GM18517 (cell line): Measurements from ENCODE around the gene METTL26.
A peak's percentile ranks its signal among the peaks of the same experiment; 100 is the strongest.

Experiments used
- ATAC-seq: cut with Tn5 transposase; IDR thresholded peaks from one replicate; pipeline ENCODE4 v1.9.1; 2021; ENCODE audit warnings: mild to moderate bottlenecking, moderate library complexity; ENCODE audit not compliant: unreplicated experiment

METTL26 gene

DNA sequence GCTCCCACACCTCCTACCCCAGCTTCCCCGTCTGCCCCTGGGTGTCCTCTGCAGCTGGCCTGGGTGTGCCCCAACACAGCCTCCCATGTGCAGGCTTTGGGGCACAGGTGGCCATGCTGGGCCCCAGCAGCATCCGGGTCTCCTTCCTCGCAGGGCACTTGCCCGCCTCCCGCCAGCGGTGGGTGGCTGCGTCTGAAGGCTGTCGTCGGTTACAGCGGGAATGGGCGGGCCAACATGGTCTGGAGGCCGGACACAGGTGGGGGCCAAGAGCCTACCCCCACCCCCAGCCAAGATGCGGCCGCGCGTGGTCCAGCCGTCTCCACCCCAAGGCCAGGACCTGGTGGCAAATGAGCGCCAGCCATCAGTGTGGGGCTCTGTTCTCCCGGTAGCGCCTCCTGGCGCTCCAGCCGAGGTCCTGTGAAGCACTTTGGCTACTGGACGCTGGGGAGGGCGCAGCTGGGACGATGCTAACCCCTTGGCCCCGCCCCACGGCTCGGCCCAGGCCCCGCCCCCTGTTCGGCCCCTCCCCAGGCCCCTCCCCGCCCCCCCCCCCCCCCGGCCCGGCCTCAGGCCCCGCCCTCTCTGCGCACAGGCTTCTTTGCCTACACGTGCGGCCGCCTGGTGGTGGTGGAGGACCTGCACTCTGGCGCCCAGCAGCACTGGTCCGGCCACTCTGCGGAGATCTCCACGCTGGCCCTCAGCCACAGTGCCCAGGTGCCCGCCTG lies 24.5 kb upstream of the METTL26 start:
- ATAC-seq: no peak

DNA sequence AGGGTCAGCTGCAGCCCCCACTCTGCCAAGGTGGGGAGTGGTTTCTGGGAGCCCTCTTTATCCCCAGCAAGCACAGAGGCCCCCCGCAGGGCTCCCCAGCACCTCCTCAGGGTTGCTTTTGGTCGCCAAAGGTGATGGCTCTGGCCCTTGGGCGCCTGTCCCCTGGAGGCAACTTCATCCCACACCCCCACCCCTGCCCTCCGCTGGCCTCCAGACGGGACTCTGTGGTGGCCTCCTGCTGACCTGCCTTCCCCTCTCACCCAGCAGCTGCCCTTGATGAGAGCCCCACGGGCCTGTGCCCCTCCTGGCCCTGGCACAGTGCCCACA lies 24.0 kb upstream of the METTL26 start:
- ATAC-seq: no peak

DNA sequence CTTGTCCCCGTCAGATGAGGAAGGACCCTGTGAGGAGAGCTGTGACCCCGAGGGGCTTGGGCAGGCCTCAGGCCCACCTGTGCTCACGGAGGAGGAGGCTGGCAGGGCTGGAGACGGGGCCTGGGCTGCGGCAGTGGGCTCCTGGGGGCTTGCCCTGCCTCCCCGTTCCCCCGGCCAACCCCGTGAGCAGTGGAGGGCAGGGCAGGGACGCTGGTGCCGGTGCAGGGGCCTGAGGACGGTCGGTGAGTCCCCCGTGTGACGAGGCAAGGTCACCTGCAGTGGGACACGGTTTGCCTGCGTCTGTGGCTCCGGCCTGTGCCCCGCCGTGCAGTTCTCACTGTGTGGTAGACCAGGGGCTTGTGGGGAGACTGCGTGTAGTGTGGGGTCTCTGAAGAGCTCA lies 23.5 kb upstream of the METTL26 start:
- no peak for ATAC-seq

DNA sequence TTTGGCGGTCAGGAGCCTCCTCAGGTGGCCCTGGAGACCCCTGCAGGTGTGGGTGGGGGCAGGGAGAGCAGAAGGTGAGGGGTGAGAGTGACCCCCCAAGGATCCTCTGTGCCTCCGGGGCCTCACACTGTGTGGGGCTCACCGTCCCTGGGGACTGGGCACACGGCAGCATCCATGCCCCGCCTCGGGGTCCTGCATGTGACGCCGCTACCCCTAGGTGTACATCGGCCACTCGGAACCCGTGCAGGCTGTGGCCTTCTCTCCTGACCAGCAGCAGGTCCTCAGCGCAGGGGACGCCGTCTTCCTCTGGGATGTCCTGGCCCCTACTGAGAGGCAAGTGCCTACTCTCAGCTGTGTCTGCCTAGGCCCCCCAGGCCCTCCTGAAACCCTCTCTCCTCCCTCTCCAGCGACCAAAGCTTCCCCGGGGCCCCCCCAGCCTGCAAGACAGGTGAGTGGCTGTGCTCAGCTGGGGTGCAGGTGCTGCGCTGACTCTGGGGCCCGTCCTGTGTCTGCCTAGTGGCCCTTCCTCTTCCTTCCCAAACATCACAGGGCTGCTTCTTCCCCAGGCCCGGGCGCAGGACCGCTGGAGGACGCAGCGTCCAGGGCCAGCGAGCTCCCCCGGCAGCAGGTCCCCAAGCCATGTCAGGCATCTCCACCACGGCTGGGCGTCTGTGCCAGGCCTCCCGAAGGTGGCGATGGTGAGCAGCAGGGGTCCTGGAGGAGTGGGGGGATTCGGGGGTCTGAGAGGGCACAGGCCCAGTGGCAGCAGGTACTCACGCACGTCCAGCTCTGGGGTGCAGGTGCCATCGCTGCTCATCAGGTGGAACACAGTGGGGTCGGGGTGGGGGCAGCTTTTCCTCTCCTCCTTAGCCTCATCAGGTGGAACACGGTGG lies 22.8 kb upstream of the METTL26 start:
- ATAC-seq: no peak

DNA sequence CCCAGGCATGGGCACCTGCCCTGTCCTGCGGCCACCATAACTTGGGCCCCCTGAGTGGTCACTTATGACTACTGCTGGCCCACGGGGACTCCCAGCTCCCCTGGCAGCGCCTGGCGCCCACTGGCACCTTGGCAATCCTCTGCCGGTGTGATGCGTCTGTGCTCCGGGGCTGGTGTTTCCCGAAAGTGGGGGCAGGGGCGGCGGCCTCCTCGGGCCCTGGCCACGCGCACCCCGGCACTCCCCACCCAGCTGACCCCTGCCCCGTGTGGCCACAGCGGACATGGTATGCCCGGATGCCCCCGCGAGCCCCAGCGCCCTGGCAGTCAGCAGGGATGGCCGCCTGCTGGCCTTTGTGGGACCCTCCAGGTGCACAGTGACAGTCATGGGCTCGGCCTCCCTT lies 21.4 kb upstream of the METTL26 start:
- no peak for ATAC-seq

DNA sequence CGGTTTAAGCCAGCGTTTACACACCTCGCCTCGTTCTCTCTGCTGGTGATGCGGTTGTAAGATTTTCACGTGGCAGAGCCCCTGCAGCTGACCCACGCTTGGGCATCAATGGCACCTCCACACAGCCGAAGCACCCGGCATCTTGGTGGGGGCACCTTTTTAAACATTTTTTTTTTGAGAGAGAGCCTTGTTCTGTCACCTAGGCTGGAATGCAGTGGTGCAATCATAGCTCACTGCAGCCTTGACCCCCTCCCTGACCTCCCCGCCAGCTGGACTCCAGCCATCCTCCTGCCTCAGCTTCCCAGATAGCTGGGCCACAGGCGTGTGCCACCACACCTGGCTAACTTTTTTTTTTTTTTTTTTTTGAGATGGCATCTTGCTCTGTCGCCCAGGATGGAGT lies 17.9 kb upstream of the METTL26 start:
- ATAC-seq: no peak

DNA sequence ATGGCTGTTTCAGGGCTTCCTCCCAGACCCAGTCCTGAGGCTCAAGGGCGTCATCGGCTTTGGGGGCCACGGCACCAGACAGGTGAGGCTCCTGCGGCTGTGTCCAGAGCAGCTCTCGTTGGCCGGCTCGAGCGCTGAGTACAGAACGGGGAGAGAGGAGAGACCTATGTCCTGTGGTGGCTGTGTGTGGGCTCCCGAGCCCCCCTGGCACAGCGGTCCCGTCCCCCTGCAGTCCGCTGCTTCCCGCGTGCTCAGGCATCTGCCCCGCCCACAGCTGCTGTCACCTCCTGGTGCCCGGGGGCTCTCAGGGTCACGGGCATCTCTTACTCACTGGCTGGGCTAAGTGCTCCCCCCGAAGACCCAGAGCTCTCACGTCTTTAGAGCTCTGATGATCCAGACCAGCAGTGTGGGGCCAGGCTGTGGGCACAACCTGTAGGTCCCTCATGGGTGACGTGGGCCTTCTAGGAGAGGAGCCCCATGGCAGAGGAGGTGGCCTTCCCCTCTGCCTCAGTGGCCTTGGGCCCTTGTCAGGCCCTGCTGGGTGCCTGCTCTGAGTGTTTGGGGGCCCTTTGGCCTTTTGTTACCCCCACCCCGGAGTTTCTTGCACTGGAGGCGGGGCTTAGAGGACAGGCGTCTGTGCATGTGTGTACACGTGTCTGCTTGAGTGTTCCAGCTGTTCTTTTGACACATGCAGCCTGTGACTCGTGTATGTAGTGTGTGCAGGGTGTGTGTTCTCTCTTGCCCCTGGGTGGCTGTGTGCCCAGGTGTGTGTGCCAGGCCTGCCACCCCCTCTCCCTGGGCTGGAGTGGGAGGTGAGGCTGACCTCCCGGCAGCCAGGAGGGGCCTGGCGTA lies 16.6 kb upstream of the METTL26 start:
- no peak for ATAC-seq

DNA sequence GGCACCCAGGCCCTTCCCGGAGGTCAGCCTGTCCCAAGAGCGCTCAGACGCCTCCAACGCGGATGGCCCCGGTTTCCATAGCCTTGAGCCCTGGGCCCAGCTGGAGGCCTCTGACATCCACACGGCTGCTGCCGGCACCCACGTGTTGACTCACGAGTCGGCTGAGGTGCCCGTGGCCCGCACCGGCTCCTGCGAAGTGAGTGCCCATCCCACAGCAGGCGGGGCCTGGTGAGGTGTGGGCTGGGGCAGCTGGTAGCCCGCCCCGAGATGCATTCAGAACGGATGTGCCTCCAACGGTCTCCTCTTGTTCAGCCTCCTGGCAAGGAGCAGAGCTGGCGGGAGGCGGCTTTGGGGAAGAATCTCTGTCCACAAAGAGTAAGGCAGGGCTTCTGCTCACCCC lies 15.7 kb upstream of the METTL26 start:
- no peak for ATAC-seq

DNA sequence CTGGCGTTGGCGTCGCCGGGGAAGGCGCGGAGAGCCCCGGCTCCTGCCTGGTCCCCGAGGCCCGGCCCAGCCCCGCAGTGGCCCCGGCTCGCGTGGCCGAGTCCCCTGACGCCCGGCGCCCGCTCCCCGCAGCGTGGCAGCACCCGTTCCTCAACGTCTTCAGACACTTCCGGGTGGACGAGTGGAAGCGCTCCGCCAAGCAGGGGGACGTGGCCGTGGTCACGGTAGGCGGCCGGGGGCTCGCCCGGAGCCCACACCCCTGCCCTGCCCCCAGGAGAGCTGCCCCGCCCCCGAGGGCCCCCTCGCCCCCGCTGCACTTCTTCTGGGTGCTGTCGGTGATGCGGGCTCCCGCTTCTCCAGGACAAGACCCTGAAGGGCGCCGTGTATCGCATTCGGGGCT lies 13.5 kb upstream of the METTL26 start:
- ATAC-seq: peak; percentile 5

DNA sequence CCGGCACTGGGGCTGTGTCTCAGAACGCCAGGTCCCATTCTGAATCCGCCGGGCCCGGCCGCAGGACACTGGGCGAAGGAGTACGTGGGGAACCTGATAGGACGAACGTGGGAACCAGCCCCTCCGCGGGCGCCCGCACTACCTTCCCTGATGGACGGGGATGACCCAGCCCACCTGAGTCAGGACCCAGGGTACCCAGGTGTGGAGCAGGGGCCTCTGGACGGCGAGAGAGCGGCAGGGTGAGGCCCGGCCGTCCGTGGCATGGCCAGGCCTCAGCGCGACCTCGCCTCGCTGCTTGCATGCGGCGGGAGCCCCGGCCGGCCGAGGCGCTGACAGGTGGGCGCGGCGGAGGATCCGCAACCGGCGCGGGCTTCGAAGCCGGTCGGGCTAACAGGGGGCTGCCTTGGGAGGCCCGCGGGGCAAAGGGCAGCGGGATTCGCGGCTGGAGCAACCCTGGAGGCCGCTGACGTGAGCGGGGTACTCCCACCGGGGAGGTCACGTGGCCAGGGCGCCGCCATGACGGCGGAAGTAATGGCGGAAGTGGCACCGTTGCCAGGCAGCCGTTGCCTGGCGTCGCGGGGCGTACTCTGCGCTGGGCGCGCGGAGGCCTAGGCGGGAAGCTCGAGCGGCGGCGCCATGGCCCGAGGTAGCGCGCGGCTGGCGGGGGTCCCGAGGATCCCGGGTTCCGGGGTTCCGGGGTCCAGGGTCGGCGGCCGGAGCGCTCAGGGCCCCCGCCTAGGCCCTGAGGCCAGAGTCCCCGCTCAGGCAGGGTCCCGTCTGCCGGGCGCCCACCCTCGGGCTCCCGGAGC lies 12.9 kb upstream of the METTL26 start, which contains the start of gene WDR90:
WDR90 (plus strand) TSS at position 585 of the 809 bp plus-strand sequence; CDS start at position 637, 52 bp downstream.
- ATAC-seq: peak; percentile 77

DNA sequence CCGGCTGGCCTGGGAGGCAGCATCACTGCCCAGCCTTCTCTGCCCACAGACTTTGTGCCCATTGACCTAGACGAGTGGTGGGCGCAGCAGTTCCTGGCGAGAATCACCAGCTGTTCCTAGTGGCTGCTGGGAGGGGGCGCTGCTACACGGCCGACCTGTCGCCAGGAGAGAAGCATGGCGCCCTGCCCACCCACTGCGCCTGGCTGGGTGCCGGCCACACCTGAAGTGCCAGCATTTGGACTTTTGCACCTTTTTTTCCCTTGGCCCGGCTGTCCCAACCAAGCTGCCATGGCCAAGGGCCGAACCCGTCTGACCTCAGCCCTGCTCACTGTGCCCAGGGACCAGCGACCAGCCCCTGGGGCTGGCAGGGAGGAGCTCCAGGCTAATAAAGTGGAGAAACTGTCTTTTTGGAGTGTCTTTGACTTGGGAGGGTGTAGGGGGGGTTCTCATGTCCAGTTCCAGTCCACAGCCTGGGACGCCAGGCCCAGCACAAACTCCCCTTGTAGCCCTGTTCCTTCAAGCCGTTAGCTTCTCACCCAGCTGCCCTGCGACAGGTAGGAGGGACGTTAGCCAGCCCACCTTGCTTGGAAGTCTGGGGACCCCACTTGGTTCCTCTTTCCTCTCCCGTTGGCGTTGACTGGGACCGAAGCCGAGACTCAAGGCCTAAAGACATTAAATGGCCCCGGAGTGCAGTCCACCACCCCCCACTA lies 12.1 kb upstream of the METTL26 start:
- ATAC-seq: no peak

DNA sequence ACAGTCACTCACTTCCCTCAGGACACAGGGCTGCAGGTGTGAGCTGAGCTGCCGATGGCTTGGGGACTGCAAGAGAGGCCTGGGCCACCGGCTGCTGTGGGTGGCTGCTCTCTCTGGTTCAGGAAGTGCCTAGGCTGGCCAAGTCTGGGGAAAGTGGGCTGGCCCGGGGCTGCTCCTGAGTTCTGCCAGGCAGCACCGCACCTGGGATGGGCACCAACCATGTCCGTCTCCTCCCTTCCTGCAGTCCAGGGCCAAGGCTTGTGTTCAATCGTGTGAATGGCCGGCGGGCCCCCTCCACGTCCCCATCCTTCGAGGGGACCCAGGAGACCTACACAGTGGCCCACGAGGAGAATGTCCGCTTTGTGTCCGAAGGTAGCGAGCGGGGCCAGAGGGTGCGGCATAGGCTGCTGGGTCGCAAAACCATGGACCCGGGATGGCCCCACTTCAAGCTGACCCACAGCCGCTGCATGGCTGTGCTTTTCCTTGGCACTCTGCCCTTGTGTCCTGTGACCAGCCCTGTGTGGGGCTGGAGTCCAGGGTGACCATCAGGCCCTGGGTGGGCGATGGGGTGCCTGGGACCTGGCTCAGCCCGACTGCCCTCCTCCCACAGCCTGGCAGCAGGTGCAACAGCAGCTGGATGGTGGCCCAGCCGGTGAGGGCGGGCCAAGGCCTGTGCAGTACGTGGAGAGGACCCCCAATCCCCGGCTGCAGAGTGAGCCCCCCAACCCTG lies 11.2 kb upstream of the METTL26 start:
- no peak for ATAC-seq

DNA sequence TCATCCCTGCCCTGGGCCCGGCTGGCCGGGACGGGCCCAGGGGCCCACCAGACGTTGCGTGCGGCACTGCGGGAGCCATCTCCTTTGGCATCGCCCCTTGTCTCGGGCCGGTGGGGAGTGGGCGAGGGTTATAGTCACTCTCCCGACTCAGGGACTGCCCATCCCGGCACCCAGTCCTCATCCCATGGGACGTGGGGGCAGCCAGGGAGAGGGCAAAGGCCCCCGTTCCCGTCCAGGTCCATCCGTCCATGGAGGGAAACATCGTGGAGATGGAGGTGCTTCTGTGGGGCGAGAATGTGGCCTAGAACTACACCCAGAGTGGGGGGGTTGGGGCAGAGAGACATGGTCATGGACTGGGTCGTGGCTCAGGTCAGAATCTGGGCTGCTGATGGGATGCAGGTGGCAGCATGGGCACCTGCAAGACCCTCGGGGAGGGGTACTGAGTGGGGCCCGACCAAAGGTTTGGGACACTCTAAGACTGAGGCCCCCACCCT lies 10.6 kb upstream of the METTL26 start:
- ATAC-seq: no peak

DNA sequence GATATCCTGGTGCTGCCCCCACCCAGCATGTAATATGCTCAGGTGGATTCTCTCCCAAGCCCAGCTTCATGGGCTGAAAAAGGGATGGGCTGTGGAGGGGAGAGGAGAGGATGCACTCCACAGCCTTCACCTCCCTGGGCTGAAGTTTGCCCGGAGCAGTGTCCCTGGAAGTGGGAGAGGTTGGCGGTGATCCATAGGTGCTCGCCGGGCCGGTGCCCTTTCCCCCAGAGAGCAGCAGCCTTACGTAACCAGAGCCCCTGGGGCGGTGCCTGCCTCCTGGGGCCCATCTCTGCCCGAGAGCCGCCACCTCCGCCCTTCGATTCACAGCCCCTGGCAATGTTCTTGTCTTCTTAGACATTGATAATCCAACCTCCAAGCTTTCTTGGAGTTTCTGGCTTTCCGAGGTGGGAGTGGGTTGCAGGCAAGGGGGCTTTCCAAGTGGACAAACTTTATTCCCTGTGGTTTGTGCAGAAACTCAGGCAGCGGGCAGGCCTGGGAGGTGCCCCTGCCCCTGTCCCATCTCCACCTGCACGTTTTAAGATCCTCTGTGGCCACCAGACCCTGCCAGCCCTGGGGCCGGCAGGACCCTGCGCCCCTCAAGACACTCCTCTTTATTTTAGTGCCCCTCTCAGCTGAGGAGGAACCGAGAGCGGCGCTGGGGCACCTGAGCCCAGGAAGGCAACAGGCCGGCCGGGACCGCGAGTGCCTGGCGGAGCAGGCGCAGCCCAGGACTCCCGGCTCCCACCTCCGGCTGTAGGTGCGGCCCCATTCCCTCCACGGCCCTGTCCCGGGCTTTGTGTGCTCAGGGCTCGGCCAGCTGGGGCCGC lies 10.0 kb upstream of the METTL26 start:
- ATAC-seq: no peak

DNA sequence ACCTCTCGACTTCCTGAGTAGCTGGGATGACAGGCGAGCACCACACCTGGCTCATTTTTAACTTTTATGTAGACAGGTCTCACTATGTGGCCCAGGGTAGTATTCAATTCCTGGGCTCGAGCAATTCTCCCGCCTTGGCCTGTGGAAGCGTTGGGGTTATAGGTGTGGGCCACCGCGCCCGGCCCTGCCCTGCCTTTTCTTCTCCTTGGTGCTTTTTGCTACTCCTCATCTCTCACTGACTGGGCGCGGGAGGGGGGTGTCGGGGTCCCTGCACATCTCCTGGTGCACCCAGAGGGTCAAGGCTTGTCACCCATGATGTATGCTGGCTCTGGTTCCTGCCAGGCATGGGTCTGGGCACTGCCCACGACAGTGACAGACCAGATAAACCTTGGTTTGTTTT lies 8.5 kb upstream of the METTL26 start:
- no peak for ATAC-seq

DNA sequence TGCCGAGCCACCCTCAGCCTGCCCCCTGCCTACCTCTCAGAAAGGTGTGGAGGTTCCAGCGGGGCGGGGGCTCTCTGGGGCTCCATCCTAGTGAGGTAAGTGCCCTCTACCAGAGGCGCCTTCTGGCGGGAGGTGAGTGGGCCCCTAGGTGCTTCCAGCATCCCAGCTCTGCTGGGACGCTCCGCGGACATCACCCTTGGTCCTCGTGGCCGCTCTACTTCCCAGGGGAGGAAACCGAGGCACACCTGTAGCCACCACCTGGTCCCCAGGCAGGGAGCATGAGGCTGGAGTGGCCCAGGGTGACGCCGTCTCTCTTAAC lies 6.9 kb upstream of the METTL26 start:
- ATAC-seq: no peak

DNA sequence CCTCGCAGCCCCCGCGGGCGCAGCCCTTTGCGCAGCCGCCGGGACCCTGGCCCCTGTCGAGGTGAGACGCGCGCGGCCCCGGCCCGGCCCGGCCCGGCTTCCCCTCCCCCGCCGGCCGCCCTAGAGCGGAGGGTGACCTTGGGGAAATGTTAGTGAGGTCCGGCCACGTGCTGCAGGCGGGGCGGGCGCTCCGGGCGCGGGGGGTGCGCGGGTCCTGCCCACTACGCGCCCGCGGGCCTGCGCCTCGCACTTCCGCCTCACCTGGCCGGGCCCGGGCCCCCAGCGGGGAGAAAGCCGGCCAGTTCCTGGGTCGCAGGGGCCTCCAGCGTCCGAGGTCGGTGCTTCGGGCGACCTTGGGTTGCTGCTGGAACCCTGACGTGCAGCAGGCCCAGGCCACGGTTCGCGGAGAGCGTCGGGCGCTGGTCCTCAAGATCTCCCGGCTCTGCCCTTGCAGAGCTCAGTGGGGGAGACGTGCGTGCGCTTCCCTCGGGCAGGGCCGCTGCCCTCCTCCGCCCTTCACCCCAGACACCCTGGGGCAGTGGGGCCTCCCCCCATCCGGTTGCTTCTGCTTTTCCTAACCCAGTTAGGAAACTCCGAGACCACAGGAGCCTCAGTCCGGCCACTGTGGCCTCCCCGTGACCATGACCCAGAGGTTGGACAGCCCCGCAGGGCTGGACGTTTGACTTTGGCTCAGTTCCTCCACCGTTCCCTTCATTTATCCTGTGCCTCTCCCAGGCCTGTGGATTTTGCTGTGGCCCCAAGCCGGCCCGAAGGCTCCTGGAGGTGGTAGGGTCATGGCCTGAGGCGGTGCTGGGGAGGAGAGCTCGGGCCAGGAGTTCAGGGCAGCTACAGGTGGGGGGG lies 6.3 kb upstream of the METTL26 start:
- ATAC-seq: peak; percentile 25
